Measurements from ENCODE around the gene TSPAN7. TPM values are rescaled to one million over a fixed set of nuclear protein-coding genes. Genes with fewer than 3 reads are reported as not detected.

Gene TSPAN7
- total and polyA plus RNA-seq, 2 donors (not counting 1 experiment from before 2014, with no cell fraction given) = 0.07 to 0.32 TPM

GRCh38 chrX:38651625-38652601, 90.6 kb downstream of the TSPAN7 start:
- no peak overlapping the region for H2AFZ ChIP-seq (ENCODE audit: insufficient read depth, low read depth, low read length, poor library complexity, severe bottlenecking)
- H3K79me2 ChIP-seq (ENCODE audit: control insufficient read depth, insufficient read depth, low read length) = no peaks in the 10 kb centered on the region
- no peak overlapping the region for H3K27ac ChIP-seq (ENCODE audit: low read length in 2 of 2)
- intact Hi-C loops (cut with micrococcal nuclease) = loop anchor here (10.0 kb wide), 1 partner anchor 1147 kb away; no protein-coding TSS in a partner anchor
- no peaks in the 10 kb centered on the region for H3K27me3 ChIP-seq (replicated peaks in 1 of 4; ENCODE audit: control extremely low read depth in 1 of 4, control insufficient read depth in 3 of 4, insufficient read depth in 4 of 4, low read length in 3 of 4)
- no peak overlapping the region for H3K4me2 ChIP-seq (replicated peaks; ENCODE audit: low read depth, low read length, poor library complexity, severe bottlenecking)
- no peaks in the 10 kb centered on the region for H3K9me3 Mint-ChIP-seq (ENCODE audit: insufficient read depth)
- H3K36me3 ChIP-seq (replicated peaks in 1 of 2; ENCODE audit: control extremely low read depth in 1 of 2, control insufficient read depth in 1 of 2, extremely low read depth in 1 of 2, insufficient read depth in 2 of 2, low read length in 1 of 2) = no peaks in the 10 kb centered on the region
- no peaks in the 10 kb centered on the region for H3K4me1 Mint-ChIP-seq
- ATAC-seq (ENCODE audit: low read depth) (no peak), DNase-seq (no peak)
- WGBS (ENCODE audit: insufficient coverage) = no CpG with 5 or more reads among the region's 2 CpGs
- H3K27me3 Mint-ChIP-seq = no peaks in the 10 kb centered on the region
- ChIA-PET CTCF (no interaction called here), POLR2A (no interaction called here)
- H3K4me3 ChIP-seq (ENCODE audit: control extremely low read depth in 1 of 5, extremely low read depth in 1 of 5, insufficient read depth in 1 of 5, low read depth in 2 of 5, low read length in 4 of 5) = no peak overlapping the region
- no peak overlapping the region for H3K4me3 Mint-ChIP-seq
- no peaks in the 10 kb centered on the region for H4K20me1 ChIP-seq (ENCODE audit: control insufficient read depth, insufficient read depth, low read length, poor library complexity, severe bottlenecking)
- no peak overlapping the region for H3K27ac Mint-ChIP-seq
- H3K9ac ChIP-seq (ENCODE audit: low read length) = no peak overlapping the region
- no peaks in the 10 kb centered on the region for H3K4me1 ChIP-seq (ENCODE audit: control insufficient read depth in 2 of 2, insufficient read depth in 2 of 2, low read length in 2 of 2)
- no peaks in the 10 kb centered on the region for H3K9me3 ChIP-seq (ENCODE audit: control extremely low read depth in 1 of 3, control insufficient read depth in 2 of 3, insufficient read depth in 1 of 3, low read length in 2 of 3)
- TF ChIP-seq CTCF (IDR thresholded peaks at IDR 0.05) = no peak
- TF ChIP-seq EZH2 (IDR thresholded peaks at IDR 0.05; ENCODE audit: borderline replicate concordance, insufficient read depth, low read depth, low read length, poor library complexity, severe bottlenecking) = no peak

- ChIA-PET POLR2A (no interaction called here), CTCF (no interaction called here)
- no peak for TF ChIP-seq CTCF (IDR thresholded peaks at IDR 0.05)
- TF ChIP-seq EZH2 (IDR thresholded peaks at IDR 0.05; ENCODE audit: borderline replicate concordance, insufficient read depth, low read depth, low read length, poor library complexity, severe bottlenecking) = no peak
- no peak overlapping the region for H3K4me2 ChIP-seq (replicated peaks; ENCODE audit: low read depth, low read length, poor library complexity, severe bottlenecking)
- intact Hi-C loops (cut with micrococcal nuclease) = loop anchor here (10.0 kb wide), 1 partner anchor 1148 kb away; no protein-coding TSS in a partner anchor
- Mint-ChIP-seq H3K4me1 (no peaks in the 10 kb centered on the region), H3K27ac (no peak overlapping the region), H3K9me3 (ENCODE audit: insufficient read depth) (no peaks in the 10 kb centered on the region), H3K4me3 (no peak overlapping the region), H3K27me3 (no peaks in the 10 kb centered on the region)
- 86% methylated on average over 4 of the region's 13 CpGs for WGBS (ENCODE audit: insufficient coverage)
- no peaks in the 10 kb centered on the region for H3K9me3 ChIP-seq (ENCODE audit: control extremely low read depth in 1 of 3, control insufficient read depth in 2 of 3, insufficient read depth in 1 of 3, low read length in 2 of 3)
- no peak overlapping the region for H3K9ac ChIP-seq (ENCODE audit: low read length)
- no peaks in the 10 kb centered on the region for H3K27me3 ChIP-seq (replicated peaks in 1 of 4; ENCODE audit: control extremely low read depth in 1 of 4, control insufficient read depth in 3 of 4, insufficient read depth in 4 of 4, low read length in 3 of 4)
- H3K4me1 ChIP-seq (ENCODE audit: control insufficient read depth in 2 of 2, insufficient read depth in 2 of 2, low read length in 2 of 2) = no peaks in the 10 kb centered on the region
- no peak overlapping the region for H3K4me3 ChIP-seq (ENCODE audit: control extremely low read depth in 1 of 5, extremely low read depth in 1 of 5, insufficient read depth in 1 of 5, low read depth in 2 of 5, low read length in 4 of 5)
- H3K27ac ChIP-seq (ENCODE audit: low read length in 2 of 2) = no peak overlapping the region
- H4K20me1 ChIP-seq (ENCODE audit: control insufficient read depth, insufficient read depth, low read length, poor library complexity, severe bottlenecking) = no peaks in the 10 kb centered on the region
- H2AFZ ChIP-seq (ENCODE audit: insufficient read depth, low read depth, low read length, poor library complexity, severe bottlenecking) = no peak overlapping the region
- no peaks in the 10 kb centered on the region for H3K79me2 ChIP-seq (ENCODE audit: control insufficient read depth, insufficient read depth, low read length)
- H3K36me3 ChIP-seq (replicated peaks in 1 of 2; ENCODE audit: control extremely low read depth in 1 of 2, control insufficient read depth in 1 of 2, extremely low read depth in 1 of 2, insufficient read depth in 2 of 2, low read length in 1 of 2) = no peaks in the 10 kb centered on the region
- ATAC-seq (ENCODE audit: low read depth) (no peak), DNase-seq (no peak)
These were observed 91.6 kb downstream of the TSPAN7 start for GRCh38 chrX:38652934-38653442.

Data from B cell (primary cell).